SHP77 treated with DMSO at 0.1 percent for 48 hours (cell line): Measurements from ENCODE around the gene ITGA7.
"Not testable (repeated sequence)": the region's sequence is repeated elsewhere in the genome, so short reads cannot be mapped to it uniquely, and the experiment has no call there.

ENCODE experiments used
- DNase-seq: peaks from one replicate; lab custom pipeline; 2025; lab: John Stamatoyannopoulos, UW

Gene ITGA7

DNA sequence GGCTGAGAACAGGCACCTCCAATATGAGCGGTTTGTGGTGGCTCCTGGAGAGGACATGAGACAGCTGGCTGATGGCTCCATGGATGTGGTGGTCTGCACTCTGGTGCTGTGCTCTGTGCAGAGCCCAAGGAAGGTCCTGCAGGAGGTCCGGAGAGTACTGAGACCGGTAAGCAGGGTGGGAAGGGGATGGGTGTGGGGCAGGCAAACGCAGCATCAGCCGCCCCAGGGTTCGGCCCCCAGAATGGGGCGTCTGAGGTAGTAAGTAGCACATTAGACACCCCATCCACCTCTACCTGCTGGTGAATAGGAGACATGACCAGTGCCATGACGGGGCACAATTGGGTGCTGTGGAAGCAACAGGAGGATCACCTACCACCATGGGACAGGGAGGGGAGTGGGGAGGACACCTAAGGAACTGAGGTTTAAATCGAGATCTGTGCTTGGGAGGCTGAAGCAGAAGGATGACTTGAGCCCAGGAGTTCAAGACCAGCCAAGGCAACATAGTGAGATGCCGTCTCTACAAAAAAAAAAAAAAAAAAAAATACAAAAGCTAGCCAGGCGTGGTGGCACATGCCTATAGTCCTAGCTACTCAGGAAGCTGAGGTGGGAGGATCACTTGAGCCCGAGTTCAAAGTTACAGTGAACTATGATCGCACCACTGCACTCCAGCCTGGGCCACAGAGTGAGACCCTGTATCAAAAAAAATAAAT is 25.5 kb downstream of the ITGA7 start:
- DNase-seq = no peak

DNA sequence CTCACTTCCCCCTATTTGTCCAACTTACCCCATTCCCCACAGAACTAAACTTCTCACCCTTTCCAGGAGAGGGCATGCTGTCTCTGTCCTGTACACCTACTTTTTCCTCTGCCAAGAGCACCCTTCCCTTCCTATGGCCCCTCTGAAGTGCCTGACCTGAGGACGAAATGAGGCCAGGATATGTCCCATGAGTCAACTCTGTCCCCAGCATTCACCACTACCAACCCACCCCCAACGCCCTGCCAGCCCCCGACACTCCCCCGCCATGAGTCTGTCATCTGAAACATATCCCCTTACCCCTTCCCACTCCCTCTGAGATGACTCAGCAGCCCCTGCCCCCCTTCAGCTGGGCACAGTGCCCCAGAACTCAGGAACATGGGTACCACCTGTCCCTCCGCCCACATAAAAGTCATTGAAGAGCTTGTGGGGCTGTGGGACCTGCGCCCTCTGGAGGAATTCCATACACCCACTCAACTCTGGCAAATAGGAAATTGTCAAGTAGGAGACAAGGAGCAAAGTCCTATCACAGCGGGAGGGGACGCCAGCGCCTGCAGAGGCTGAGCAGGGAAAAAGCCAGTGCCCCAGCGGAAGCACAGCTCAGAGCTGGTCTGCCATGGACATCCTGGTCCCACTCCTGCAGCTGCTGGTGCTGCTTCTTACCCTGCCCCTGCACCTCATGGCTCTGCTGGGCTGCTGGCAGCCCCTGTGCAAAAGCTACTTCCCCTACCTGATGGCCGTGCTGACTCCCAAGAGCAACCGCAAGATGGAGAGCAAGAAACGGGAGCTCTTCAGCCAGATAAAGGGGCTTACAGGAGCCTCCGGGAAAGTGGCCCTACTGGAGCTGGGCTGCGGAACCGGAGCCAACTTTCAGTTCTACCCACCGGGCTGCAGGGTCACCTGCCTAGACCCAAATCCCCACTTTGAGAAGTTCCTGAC is 26.3 kb downstream of the ITGA7 start:
- DNase-seq = no peak

DNA sequence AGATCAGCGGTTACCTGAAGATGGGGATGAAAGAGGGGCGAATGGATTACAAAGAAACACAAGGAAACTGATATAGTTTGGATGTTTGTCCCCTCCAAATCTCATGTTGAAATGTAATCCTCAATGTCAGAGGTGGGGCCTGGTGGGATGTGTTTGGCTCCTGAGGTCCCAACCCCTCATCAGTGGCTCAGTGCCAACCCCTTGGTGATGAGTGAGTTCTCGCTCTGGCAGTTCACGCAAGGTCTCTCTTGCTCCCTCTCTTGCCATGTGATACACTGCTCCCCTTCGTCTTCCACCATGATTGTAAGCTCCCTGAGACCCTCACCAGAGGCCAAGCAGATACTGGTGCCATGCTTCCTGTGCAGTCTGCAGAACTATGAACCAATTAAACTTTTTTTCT is 28.0 kb downstream of the ITGA7 start:
- no peak for DNase-seq

DNA sequence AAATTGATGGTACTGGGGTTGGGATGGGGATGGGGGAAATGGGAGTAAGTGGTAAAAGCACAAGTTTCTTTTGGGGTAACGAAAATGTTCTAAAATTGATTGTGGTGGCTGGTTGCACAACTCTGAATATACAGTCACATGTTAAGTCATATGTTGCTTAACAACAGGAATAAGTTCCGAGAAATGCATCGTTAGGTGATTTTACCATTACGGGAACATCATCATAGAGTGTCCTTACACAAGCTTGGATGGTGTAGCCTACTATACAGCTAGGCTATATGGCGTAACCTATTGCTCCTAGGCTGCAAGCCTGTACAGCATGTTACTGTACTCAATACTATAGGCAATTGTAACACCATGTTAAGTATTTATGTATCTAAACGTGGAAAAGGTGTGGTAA is 31.0 kb downstream of the ITGA7 start:
- no peak for DNase-seq

DNA sequence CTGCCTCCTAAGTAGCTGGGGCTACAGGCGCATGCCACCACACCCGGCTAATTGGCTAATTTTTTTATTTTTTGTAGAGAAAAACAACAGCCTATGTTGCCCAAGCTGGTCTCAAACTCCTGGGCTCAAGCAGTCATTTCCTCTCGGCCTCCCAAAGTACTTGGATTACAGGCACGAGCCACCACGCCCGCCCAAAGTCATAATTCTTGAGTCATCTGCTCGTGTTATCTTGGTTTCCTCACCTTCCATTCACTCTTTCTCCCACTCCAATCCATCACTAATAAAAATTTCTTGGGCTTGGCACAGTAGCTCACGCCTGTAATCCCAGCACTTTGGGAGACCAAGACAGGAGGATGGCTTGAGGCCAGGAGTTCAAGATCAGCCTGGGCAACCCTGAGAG is 32.0 kb downstream of the ITGA7 start:
- no peak for DNase-seq

DNA sequence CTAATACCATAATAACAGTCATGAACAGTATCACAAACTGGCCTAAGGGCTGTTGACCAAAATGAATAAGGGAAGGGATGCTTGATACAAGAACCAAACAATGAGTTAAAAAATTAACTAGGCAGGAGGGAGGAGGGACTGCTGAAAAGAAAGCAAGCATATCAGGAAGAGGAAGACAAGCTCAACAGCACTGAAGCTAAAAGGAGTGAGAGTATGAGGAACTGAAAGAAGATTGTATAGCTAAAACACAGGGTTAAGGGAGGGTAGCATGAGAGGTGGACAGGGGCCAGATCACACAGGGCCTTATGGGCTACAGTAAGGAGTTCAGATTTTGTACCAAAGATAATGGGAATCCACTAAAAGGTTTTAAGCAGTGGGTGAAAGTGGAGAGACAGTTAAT is 34.1 kb downstream of the ITGA7 start:
- no peak for DNase-seq

DNA sequence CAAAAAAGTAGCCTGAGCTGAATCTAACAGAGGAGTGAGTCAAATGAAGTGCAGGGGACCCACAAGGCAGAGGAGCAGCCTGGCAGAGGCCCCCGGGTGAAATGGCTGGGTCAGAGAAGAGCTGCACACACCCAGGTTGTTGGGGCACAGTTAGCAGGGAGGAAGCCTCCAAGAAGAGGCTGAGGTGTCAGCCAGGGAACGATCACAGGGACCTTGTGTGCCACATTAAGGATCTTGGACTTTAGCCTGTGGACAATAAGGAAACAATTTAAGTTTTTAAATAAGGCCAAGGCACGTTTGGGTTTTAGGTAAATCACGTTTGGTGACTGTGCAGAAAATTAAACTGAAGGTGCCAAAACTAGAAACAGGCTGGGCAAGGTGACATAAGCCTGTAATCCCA is 36.0 kb downstream of the ITGA7 start:
- DNase-seq = no peak

DNA sequence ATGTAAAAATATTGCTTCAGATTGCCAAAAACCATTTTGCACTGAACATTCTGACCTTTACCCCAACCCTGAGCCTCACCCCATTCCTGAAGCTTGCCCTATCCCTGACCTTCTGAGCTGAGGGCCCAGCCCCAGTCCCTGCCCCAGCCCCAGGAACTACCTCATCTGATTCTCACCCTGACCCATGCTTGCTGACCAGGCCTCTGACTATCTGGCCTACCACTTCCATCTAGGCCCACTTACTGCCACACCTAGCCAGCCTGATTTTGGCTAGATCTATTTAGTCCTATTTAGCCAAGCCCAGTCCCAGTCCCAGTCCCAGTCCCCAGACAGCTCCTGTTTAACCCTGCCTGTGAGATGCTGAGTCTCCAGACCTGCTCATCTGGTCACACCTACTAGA is 37.4 kb downstream of the ITGA7 start:
- no peak for DNase-seq

DNA sequence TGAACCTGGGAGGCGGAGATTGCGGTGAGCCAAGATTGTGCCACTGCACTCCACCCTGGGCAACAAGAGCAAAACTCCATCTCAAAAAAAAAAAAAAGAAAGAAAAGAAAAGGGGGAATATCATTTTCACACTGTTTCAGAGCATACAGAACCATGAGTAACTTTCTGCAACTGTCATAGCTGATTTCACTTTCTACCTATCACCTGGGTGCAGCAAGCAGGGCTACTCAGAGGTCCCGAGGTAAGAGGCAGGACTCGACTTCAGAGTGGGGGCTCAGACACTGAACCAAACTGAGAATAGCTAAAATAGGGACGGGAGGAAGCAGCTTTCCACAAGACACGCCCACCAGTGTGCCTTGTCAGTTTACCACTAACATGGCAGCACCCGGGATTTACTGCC is 41.2 kb downstream of the ITGA7 start:
- no peak for DNase-seq

DNA sequence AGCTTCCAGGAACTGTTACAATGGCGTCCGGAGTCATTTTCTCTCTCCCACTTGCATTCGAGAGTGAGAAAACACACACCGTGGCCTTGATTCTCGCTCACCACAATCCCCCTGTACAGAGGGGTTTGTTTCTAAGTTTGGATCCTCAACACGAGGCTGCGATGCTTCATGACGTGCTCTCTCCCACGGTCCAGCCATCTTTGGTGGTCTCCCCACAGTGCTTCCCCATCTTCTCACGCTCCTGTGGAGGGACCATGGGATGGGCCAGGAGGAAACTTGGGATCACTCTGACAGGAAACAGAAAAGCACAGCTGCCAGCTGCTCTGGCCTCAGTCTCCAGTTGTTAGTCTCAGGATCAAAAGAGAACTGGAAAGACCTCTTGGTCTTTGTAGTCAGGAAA is 42.9 kb downstream of the ITGA7 start:
- DNase-seq = no peak

DNA sequence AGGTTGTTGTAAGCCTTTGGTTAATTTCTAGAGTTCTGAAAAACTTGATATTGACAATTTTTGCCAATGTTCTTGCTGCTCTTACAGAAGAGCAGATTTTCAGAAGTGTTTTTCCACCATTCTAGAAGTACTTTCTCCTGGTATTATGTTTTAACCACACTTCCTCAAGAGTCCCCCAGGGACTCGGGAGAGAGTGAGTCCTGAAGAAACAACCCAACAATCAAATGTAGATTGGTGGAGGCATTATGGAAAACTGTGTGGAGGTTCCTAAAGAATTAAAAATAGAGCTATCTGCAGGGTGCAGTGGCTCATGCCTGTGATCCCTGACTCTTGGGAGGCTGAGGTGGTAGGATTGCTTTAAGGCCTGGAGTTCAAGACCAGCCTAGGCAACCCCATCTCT is 44.3 kb downstream of the ITGA7 start:
- no peak for DNase-seq

DNA sequence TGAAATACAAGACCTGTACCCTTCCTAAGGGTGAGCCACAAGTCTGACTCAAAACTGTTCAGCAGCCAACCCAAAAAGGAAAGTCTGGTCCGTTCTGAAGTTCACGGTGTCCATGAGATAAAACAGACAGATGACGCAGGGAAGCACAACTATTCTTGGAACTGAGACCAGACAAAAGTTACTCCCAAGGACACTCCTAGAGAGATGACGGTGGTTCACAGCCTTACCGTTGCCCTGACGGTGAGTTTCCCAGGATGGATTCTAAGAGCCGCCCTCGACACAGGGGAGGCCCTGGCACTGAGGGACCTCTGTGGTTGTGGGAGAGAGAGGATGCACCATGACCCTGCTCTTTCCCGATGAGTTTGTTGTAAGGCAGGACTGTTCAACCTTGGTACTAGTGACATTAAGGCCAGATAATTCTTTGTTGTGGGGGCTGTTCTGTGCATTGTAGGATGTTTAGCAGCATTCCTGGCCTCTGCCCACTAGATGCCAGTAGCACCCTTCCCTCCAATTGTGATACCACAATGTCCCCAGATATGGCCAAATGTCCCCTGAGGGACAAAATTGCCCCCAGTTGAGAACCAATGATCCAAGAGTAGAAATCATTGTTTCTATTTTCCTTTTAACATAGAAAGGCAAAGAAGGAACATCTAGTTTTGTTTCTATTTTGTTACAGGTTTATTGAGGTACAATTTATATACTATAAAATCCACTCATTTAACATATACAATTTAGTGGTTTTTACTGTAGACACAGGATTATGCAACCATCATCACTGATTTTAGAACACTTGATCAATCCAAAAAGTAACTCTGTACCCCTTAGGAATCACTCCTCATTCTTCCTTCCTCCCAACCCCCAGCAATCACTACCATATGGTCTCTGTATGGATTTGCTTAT is 48.0 kb downstream of the ITGA7 start:
- no peak for DNase-seq

DNA sequence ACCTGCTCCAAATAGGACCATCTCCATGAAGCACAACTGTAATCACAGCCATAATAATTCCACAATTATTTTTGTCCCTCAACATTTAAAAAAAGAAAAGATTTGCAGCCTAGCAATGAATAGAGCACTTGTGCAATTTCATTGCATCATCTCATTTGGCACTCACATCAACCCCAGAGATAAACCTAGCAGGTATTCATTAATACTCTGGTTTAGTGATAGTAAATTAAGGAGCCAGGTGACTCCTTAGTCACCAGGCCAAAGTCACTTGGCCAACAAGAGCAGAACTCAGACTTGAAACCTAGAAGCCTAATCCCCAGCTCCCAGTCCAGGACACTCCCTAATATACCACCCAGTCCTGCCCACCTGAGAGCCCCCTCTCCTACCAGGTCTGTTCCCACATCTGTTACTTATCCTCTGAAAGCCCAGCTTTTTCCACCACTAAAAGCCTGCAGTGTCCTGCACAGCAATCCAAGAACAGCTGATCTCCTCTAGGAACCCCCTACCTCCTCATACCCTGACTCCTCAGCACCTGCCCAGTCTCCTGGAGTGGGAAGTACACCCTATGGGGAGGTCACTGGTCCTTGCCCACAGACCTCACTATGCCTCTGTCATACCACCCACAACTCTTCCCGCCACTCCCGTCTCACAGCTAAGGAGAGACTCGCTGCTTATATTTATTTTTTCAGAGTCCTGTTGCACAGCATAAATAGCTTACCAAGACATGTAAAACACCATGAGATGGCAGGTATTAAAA is 48.9 kb downstream of the ITGA7 start:
- DNase-seq = no peak

DNA sequence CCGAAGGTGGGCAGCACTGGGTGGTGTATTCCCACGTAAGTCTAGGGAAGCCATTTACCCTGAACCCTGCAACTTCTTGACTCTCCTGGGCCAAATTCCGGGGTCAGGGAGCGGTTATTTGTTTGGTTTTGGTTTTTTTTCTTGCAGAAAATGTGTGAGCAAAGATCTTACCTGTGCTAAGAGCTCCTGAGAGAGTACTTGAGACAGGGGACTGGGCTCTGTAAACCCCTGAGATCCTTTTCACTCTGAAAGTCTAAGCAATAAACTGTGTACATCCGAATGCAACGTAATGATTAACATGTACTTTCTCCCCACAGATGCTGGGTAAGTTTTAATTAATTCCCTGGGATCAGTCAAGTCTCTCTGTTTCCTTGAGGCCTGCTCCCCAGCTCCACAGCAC is 49.5 kb downstream of the ITGA7 start:
- no peak for DNase-seq

DNA sequence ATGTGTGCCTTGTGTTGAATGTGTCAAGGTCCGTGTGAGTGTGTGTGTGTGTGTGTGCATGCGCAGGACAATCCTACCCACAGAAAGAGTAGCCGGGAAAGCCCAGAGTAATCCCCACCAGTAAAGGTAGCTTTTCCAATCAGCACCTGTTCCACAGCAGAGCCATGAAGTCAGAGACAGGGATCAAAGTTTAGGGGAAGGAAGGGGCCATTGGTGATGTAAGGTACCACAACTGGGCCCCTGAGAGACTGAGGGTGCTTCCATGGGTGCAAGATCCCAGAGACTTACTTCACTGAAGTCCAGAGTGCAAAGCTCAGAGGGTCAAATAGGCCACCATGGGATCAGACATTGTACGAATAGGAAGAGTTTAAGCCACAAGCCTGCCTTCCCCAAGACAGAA is 50.5 kb downstream of the ITGA7 start:
- DNase-seq = no peak

DNA sequence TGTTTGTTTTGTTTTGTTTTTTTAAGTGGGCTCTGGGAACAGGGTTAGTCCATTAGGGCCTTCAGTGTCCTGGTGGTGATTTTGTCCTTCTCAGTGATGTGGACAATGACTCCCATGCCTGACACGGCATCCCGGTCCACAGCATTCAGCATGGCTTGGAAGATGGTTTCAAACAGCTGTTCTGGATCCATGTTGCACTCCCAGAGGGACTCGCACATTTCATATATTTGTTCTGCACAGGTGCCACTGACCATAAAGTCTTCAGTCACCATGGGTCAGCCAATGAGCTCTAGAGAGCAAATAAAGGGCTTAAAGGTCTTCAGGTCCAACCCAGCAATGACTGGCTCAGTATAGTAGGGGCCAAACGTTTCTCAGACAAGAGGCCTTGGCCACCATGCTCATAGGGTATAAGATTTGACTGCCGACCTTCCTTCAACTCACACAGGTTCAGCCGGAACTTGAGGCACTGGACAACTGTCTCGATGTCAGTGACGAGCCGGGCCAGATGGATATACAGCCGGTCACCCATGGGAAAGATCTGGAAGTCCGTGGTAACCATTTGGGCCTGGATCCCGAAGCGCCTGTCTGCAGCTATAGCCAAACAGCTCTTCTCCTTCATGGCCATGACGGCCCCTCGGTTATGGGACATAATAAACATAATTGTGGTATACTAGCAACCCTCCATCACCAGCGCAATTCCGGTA is 53.0 kb downstream of the ITGA7 start:
- no peak for DNase-seq

DNA sequence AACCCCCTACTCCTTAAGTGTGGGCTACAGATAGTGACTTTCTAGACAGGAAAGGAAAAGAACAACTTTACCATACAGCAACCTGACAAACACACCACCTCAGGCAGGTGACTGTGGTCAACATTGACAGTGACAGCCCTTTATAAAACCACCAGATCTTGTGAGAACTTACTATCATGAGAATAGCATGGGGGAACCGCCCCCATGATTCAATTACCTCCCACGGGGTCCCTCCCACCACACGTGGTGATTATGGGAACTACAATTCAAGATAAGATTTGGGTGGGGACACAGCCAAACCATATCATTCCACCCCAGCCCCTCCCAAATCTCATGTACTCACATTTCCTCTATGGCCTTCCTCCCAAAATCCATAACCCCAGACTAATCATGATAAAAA is 54.7 kb downstream of the ITGA7 start:
- no peak for DNase-seq

DNA sequence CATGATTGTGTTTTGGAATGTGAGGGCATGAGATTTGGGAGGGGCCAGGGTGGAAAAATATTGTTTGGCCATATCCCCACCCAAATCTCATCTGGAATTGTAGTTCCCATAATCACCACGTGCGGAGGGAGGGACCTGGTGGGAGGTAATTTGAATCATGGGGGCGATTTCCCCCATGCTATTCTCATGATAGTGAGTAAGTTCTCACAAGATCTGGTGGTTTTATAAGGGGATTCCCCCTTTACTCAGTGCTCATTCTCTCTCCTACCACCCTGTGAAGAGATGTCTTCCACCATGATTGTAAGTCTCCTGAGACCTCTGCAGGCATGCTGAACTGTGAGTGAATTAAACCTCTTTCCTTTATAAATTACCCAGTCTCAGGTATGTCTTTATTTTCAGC is 55.4 kb downstream of the ITGA7 start:
- DNase-seq = no peak

DNA sequence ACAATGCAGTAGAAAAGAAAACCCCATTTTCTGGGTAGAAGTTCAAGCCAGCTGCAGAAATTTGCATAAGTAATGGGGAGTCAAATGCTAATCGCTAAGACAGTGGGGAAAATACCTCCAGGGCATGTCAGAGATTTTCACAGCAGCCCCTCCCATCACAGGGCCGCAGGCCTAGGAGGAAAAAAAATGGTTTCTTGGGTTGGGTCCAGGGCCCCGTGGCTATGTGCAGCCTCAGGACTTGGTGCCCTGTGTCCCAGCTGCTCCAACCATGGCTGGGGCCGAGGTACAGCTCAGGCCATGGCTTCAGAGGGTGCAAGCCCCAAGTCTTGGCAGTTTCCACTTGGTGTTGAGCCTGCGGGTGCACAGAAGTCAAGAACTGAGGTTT is 56.4 kb downstream of the ITGA7 start:
- no peak for DNase-seq

DNA sequence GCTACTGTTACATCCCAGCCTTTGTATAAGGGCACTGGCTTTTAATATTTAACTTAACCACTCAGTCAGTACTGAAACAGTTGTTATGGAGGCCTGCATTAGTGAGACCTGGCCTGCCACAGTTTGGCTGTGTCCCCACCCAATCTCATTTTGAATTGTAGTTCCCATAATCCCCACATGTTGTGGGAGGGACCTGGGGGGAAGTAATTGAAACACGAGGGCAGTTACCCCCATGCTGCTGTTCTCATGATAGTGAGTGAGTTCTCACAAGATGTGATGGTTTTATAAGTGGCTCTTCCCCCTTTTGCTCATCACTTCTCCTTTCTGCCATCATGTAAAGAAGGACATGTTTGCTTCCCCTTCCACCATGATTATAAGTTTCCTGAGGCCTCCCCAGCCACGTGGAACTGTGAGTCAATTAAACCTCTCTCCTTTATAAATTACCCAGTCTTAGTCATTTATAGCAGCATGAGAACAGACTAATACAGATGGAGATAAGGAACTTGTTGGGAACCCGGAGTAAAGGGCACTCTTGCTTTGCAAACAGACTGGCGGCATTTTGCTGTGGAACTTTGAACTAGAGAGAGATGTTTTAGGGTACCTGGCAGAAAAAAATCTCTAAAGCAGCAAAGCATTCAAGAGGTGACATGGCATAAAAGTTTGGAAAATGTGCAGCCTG is 56.9 kb downstream of the ITGA7 start:
- not testable (repeated sequence) for DNase-seq

DNA sequence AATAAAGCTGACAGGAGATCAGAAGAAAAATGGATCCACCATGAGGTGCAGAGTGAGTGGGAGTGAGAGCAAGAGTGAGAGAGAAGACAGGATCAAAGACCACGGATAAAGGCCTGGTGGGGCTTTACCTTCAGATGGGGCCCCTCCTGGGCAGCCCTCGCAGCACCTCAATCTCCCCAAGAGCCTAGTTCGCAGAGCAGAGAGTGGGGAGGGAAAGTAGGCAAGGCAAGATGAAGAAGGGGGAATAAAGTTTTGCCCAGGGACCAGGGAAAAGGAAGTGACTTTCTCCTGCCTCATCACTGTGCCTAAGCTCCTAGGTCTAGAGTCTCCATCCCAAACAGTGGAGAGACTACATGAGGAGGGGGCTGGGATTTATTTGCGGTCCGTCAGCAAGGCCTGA is 60.7 kb downstream of the ITGA7 start:
- no peak for DNase-seq
